Kidney epithelial cell (primary cell): ENCODE data around the gene DGCR8. TPM values are rescaled to one million over a fixed set of nuclear protein-coding genes. Genes with fewer than 3 reads are reported as not detected.
"Not testable (repeated sequence)": the region's sequence is repeated elsewhere in the genome, so short reads cannot be mapped to it uniquely, and the experiment has no call there.

Source experiments
- DNase-seq: peaks from one replicate; pipeline ENCODE4 v3.0.0-alpha.2; 2010; ENCODE audit warnings: low read depth
- H3K27me3 ChIP-seq: 2 replicates; pipeline ENCODE4 v1.6.0; 2011; ENCODE audit warnings: low read length; ENCODE audit not compliant: control insufficient read depth, insufficient read depth
- H3K36me3 ChIP-seq: 2 replicates; pipeline ENCODE4 v1.5.1; 2011; ENCODE audit warnings: low read length; ENCODE audit not compliant: control insufficient read depth, insufficient read depth
- H3K4me3 ChIP-seq: 2 replicates; pipeline ENCODE4 v1.5.1; 2011; ENCODE audit warnings: low read depth, mild to moderate bottlenecking, control low read depth, low read length
- CTCF ChIP-seq: IDR thresholded peaks from 2 replicates; pipeline ENCODE4 v1.5.1; 2011; ENCODE audit warnings: mild to moderate bottlenecking, moderate library complexity, low read length, control low read depth, inconsistent platforms; ENCODE audit not compliant: insufficient read depth, poor library complexity, severe bottlenecking
- total RNA-seq: library from RNA; depleted of rRNA; stranded (reverse); fragments of >200 nt; gene quantifications from 2 replicates; pipeline ENCODE4 v1.2.3, GENCODE V29; 2015

Gene DGCR8
- total RNA-seq, 1 donor from 2014 or later: 34.0 TPM

DNA sequence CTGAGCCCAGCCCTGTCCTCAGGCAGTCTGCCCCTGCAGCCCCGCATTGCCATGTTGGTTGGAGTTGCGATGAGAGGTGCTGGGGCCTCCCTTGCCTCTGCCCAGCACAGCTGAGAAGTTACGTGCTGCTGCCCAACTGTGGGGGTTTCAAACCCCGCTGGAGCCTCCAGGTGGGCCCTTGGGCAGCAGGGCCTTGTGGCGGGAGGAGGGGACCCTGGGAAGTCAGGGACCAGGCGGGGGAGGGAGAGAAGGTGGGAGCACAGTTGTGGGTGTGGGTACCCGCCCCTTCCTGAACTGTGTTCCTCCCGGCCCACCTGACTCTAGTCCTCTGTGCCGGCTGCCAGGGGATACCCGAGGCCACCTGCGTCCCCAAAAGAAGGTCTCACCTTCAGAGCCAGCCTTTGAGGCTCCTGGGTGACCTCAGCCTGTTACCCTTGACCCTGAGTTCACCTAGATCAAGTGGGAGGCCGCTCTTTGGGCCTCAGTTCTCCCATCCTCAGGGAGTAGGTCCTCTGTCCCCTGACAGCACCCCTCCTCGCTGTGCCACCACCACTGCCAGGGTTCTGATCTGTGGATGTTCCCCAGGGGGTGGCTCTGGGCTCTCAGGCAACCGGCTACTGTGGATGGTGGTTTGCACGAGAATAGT, 78.5 kb downstream of the DGCR8 start:
- no peaks in the 10 kb centered on the region for H3K36me3 ChIP-seq
- no peak overlapping the region for H3K4me3 ChIP-seq

GRCh38 chr22:20159076-20159475, 79.0 kb downstream of the DGCR8 start:
- no peak for DNase-seq
- H3K27me3 ChIP-seq: peaks cover 23% of the 10 kb centered on the region
- no peaks in the 10 kb centered on the region for H3K36me3 ChIP-seq
- no peak overlapping the region for H3K4me3 ChIP-seq
- TF ChIP-seq CTCF: no peak

More for the DNA sequence above, 78.5 kb downstream of the DGCR8 start:
- peaks cover 23% of the 10 kb centered on the region for H3K27me3 ChIP-seq
- TF ChIP-seq CTCF: no peak
- DNase-seq: no peak

DNA sequence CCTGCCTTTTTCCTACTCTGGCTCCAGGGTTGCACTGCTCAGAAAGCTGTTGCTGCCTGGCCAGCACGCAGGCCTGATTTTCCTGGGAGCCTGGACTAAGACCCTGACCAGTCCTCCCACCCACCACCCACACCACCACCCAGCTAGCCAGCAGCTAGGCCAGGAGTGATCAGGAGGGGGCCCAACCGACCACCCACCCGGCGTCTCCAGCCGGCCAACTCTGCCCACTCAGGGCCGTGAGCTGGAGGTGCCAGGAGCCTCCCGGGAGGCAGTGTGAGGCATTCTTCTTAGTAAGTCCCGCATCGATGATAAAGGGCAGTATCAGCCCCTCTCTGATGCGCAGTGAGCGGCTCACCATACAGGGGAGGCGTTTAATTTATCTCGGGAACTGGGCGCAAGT, 79.5 kb downstream of the DGCR8 start:
- H3K36me3 ChIP-seq, H3K4me3 ChIP-seq, DNase-seq: not testable (repeated sequence)
- H3K27me3 ChIP-seq: peaks cover 23% of the 10 kb centered on the region

DNA sequence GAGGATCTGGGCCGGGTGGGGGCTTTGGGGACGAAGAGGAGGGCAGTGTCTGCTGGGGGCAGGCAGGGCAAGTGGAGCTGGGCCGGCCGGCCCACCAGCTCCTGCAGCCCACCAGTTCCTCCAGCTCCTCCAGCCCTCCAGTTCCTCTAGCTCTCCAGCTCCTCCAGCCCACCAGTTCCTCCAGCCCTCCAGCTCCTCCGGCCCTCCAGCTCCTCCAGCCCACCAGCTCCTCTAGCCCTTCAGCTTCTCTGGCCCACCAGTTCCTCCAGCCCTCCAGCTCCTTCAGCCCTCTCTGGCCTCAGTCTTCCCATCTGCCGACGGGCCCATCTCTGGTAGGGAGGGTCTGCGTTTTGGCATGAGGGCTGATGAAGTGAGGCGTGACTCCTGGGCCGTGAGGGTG, 80.0 kb downstream of the DGCR8 start:
- DNase-seq: no peak
- no peak for TF ChIP-seq CTCF
- Histone ChIP-seq H3K4me3 (no peak overlapping the region), H3K36me3 (no peaks in the 10 kb centered on the region), H3K27me3 (peaks cover 23% of the 10 kb centered on the region)

Other genes with a start within 250 kb of the DGCR8 start
- gene GNB1L, start 225.4 kb upstream of the DGCR8 start, total RNA-seq: 7.0 and 9.0 TPM in 2 replicates
- 10.9 and 12.6 TPM in 2 replicates for gene RTL10, start 225.4 kb upstream of the DGCR8 start, total RNA-seq
- 371 and 403 TPM in 2 replicates for gene COMT, start 138.5 kb upstream of the DGCR8 start, total RNA-seq
- gene TXNRD2, start 138.4 kb upstream of the DGCR8 start, total RNA-seq: 30.0 and 50.4 TPM in 2 replicates
- 74.5 and 107 TPM in 2 replicates for gene ARVCF, start 63.4 kb upstream of the DGCR8 start, total RNA-seq
- 20.9 and 22.0 TPM in 2 replicates for gene TANGO2, start 59.1 kb upstream of the DGCR8 start, total RNA-seq
- 357 and 360 TPM in 2 replicates for gene RANBP1, start 35.9 kb downstream of the DGCR8 start, total RNA-seq
- 44.5 and 56.3 TPM in 2 replicates for gene TRMT2A, start 37.0 kb downstream of the DGCR8 start, total RNA-seq
- 23.8 and 26.9 TPM in 2 replicates for gene ZDHHC8, start 51.6 kb downstream of the DGCR8 start, total RNA-seq
- gene CCDC188, start 70.8 kb downstream of the DGCR8 start, total RNA-seq: 0.55 and 1.8 TPM in 2 replicates
- 18.2 and 22.9 TPM in 2 replicates for gene RTN4R, start 188.1 kb downstream of the DGCR8 start, total RNA-seq
- 83.5 and 100 TPM in 2 replicates for gene DGCR6L, start 239.8 kb downstream of the DGCR8 start, total RNA-seq